ENCODE measurements around the gene CASS4.
A peak's percentile ranks its signal among the peaks of the same experiment; 100 is the strongest.

CASS4 gene

GRCh38 chr20:56428881-56429280, 16.8 kb downstream of the CASS4 start:
- Histone ChIP-seq H3K36me3 (ENCODE audit: control insufficient read depth in 1 of 2, insufficient read depth in 2 of 2, low read length in 2 of 2) (no peaks in the 10 kb centered on the region), H3K4me1 (ENCODE audit: control insufficient read depth in 1 of 2, insufficient read depth in 2 of 2, low read length in 2 of 2) (peaks cover 0 to 7% of the 10 kb centered on the region in 2 donors), H3K9ac (ENCODE audit: low read depth in 1 of 2, low read length in 2 of 2) (no peak overlapping the region), H3K4me3 (ENCODE audit: low read depth in 1 of 2, low read length in 2 of 2) (no peak overlapping the region), H3K9me3 (ENCODE audit: control insufficient read depth in 1 of 2, low read length in 2 of 2) (no peaks in the 10 kb centered on the region), H3K27ac (ENCODE audit: low read depth, low read length) (no peak overlapping the region), H3K27me3 (ENCODE audit: control insufficient read depth in 1 of 2, insufficient read depth in 2 of 2, low read length in 2 of 2) (no peaks in the 10 kb centered on the region)

GRCh38 chr20:56429502-56429901, 17.4 kb downstream of the CASS4 start:
- H3K4me3 ChIP-seq (ENCODE audit: low read depth in 1 of 2, low read length in 2 of 2), result peak overlapping the region in 1 of 2 donors; percentile 20
- no peaks in the 10 kb centered on the region for H3K27me3 ChIP-seq (ENCODE audit: control insufficient read depth in 1 of 2, insufficient read depth in 2 of 2, low read length in 2 of 2)
- peaks cover 0 to 7% of the 10 kb centered on the region in 2 donors for H3K4me1 ChIP-seq (ENCODE audit: control insufficient read depth in 1 of 2, insufficient read depth in 2 of 2, low read length in 2 of 2)
- no peaks in the 10 kb centered on the region for H3K36me3 ChIP-seq (ENCODE audit: control insufficient read depth in 1 of 2, insufficient read depth in 2 of 2, low read length in 2 of 2)
- H3K9me3 ChIP-seq (ENCODE audit: control insufficient read depth in 1 of 2, low read length in 2 of 2), result no peaks in the 10 kb centered on the region
- no peak overlapping the region for H3K9ac ChIP-seq (ENCODE audit: low read depth in 1 of 2, low read length in 2 of 2)
- H3K27ac ChIP-seq (ENCODE audit: low read depth, low read length), result no peak overlapping the region

- no peaks in the 10 kb centered on the region for H3K36me3 ChIP-seq (ENCODE audit: control insufficient read depth in 1 of 2, insufficient read depth in 2 of 2, low read length in 2 of 2)
- H3K9me3 ChIP-seq (ENCODE audit: control insufficient read depth in 1 of 2, low read length in 2 of 2), result no peaks in the 10 kb centered on the region
- H3K4me1 ChIP-seq (ENCODE audit: control insufficient read depth in 1 of 2, insufficient read depth in 2 of 2, low read length in 2 of 2), result peaks cover 0 to 7% of the 10 kb centered on the region in 2 donors
- H3K9ac ChIP-seq (ENCODE audit: low read depth in 1 of 2, low read length in 2 of 2), result no peak overlapping the region
- no peaks in the 10 kb centered on the region for H3K27me3 ChIP-seq (ENCODE audit: control insufficient read depth in 1 of 2, insufficient read depth in 2 of 2, low read length in 2 of 2)
- H3K27ac ChIP-seq (ENCODE audit: low read depth, low read length), result no peak overlapping the region
- no peak overlapping the region for H3K4me3 ChIP-seq (ENCODE audit: low read depth in 1 of 2, low read length in 2 of 2)
Observed at GRCh38 chr20:56429941-56430340, 17.9 kb downstream of the CASS4 start.

- H3K4me1 ChIP-seq (ENCODE audit: control insufficient read depth in 1 of 2, insufficient read depth in 2 of 2, low read length in 2 of 2), result peaks cover 0 to 7% of the 10 kb centered on the region in 2 donors
- no peak overlapping the region for H3K4me3 ChIP-seq (ENCODE audit: low read depth in 1 of 2, low read length in 2 of 2)
- H3K27me3 ChIP-seq (ENCODE audit: control insufficient read depth in 1 of 2, insufficient read depth in 2 of 2, low read length in 2 of 2), result no peaks in the 10 kb centered on the region
- H3K36me3 ChIP-seq (ENCODE audit: control insufficient read depth in 1 of 2, insufficient read depth in 2 of 2, low read length in 2 of 2), result no peaks in the 10 kb centered on the region
- H3K27ac ChIP-seq (ENCODE audit: low read depth, low read length), result no peak overlapping the region
- no peaks in the 10 kb centered on the region for H3K9me3 ChIP-seq (ENCODE audit: control insufficient read depth in 1 of 2, low read length in 2 of 2)
- H3K9ac ChIP-seq (ENCODE audit: low read depth in 1 of 2, low read length in 2 of 2), result no peak overlapping the region
Observed at GRCh38 chr20:56430461-56430860, 18.4 kb downstream of the CASS4 start.

- Histone ChIP-seq H3K4me1 (ENCODE audit: control insufficient read depth in 1 of 2, insufficient read depth in 2 of 2, low read length in 2 of 2) (peaks cover 0 to 7% of the 10 kb centered on the region in 2 donors), H3K27ac (ENCODE audit: low read depth, low read length) (no peak overlapping the region), H3K9me3 (ENCODE audit: control insufficient read depth in 1 of 2, low read length in 2 of 2) (no peaks in the 10 kb centered on the region), H3K4me3 (ENCODE audit: low read depth in 1 of 2, low read length in 2 of 2) (no peak overlapping the region), H3K27me3 (ENCODE audit: control insufficient read depth in 1 of 2, insufficient read depth in 2 of 2, low read length in 2 of 2) (no peaks in the 10 kb centered on the region), H3K36me3 (ENCODE audit: control insufficient read depth in 1 of 2, insufficient read depth in 2 of 2, low read length in 2 of 2) (no peaks in the 10 kb centered on the region), H3K9ac (ENCODE audit: low read depth in 1 of 2, low read length in 2 of 2) (no peak overlapping the region)
Observed at GRCh38 chr20:56430957-56431356, 18.9 kb downstream of the CASS4 start.

GRCh38 chr20:56431471-56431870, 19.4 kb downstream of the CASS4 start:
- peaks cover 0 to 7% of the 10 kb centered on the region in 2 donors for H3K4me1 ChIP-seq (ENCODE audit: control insufficient read depth in 1 of 2, insufficient read depth in 2 of 2, low read length in 2 of 2)
- no peak overlapping the region for H3K4me3 ChIP-seq (ENCODE audit: low read depth in 1 of 2, low read length in 2 of 2)

GRCh38 chr20:56433221-56433879, 21.3 kb downstream of the CASS4 start:
- Histone ChIP-seq H3K4me3 (ENCODE audit: low read depth in 1 of 2, low read length in 2 of 2) (no peak overlapping the region), H3K36me3 (ENCODE audit: control insufficient read depth in 1 of 2, insufficient read depth in 2 of 2, low read length in 2 of 2) (no peaks in the 10 kb centered on the region), H3K9ac (ENCODE audit: low read depth in 1 of 2, low read length in 2 of 2) (no peak overlapping the region), H3K9me3 (ENCODE audit: control insufficient read depth in 1 of 2, low read length in 2 of 2) (no peaks in the 10 kb centered on the region), H3K27me3 (ENCODE audit: control insufficient read depth in 1 of 2, insufficient read depth in 2 of 2, low read length in 2 of 2) (no peaks in the 10 kb centered on the region), H3K27ac (ENCODE audit: low read depth, low read length) (no peak overlapping the region), H3K4me1 (ENCODE audit: control insufficient read depth in 1 of 2, insufficient read depth in 2 of 2, low read length in 2 of 2) (peaks cover 0 to 7% of the 10 kb centered on the region in 2 donors)

More at GRCh38 chr20:56431471-56431870, 19.4 kb downstream of the CASS4 start:
- Histone ChIP-seq H3K36me3 (ENCODE audit: control insufficient read depth in 1 of 2, insufficient read depth in 2 of 2, low read length in 2 of 2) (no peaks in the 10 kb centered on the region), H3K27me3 (ENCODE audit: control insufficient read depth in 1 of 2, insufficient read depth in 2 of 2, low read length in 2 of 2) (no peaks in the 10 kb centered on the region), H3K9me3 (ENCODE audit: control insufficient read depth in 1 of 2, low read length in 2 of 2) (no peaks in the 10 kb centered on the region), H3K9ac (ENCODE audit: low read depth in 1 of 2, low read length in 2 of 2) (no peak overlapping the region), H3K27ac (ENCODE audit: low read depth, low read length) (no peak overlapping the region)

GRCh38 chr20:56433880-56434255, 21.8 kb downstream of the CASS4 start:
- Histone ChIP-seq H3K4me3 (ENCODE audit: low read depth in 1 of 2, low read length in 2 of 2) (no peak overlapping the region), H3K9me3 (ENCODE audit: control insufficient read depth in 1 of 2, low read length in 2 of 2) (no peaks in the 10 kb centered on the region), H3K36me3 (ENCODE audit: control insufficient read depth in 1 of 2, insufficient read depth in 2 of 2, low read length in 2 of 2) (no peaks in the 10 kb centered on the region), H3K9ac (ENCODE audit: low read depth in 1 of 2, low read length in 2 of 2) (no peak overlapping the region), H3K27me3 (ENCODE audit: control insufficient read depth in 1 of 2, insufficient read depth in 2 of 2, low read length in 2 of 2) (no peaks in the 10 kb centered on the region), H3K27ac (ENCODE audit: low read depth, low read length) (no peak overlapping the region), H3K4me1 (ENCODE audit: control insufficient read depth in 1 of 2, insufficient read depth in 2 of 2, low read length in 2 of 2) (peaks cover 0 to 7% of the 10 kb centered on the region in 2 donors)

GRCh38 chr20:56437196-56437960, 25.3 kb downstream of the CASS4 start:
- Histone ChIP-seq H3K36me3 (ENCODE audit: control insufficient read depth in 1 of 2, insufficient read depth in 2 of 2, low read length in 2 of 2) (no peaks in the 10 kb centered on the region), H3K9me3 (ENCODE audit: control insufficient read depth in 1 of 2, low read length in 2 of 2) (no peaks in the 10 kb centered on the region), H3K4me1 (ENCODE audit: control insufficient read depth in 1 of 2, insufficient read depth in 2 of 2, low read length in 2 of 2) (peaks cover 7 to 9% of the 10 kb centered on the region in 2 donors), H3K27me3 (ENCODE audit: control insufficient read depth in 1 of 2, insufficient read depth in 2 of 2, low read length in 2 of 2) (no peaks in the 10 kb centered on the region), H3K4me3 (ENCODE audit: low read depth in 1 of 2, low read length in 2 of 2) (no peak overlapping the region), H3K27ac (ENCODE audit: low read depth, low read length) (no peak overlapping the region), H3K9ac (ENCODE audit: low read depth in 1 of 2, low read length in 2 of 2) (no peak overlapping the region)

- Histone ChIP-seq H3K9ac (ENCODE audit: low read depth in 1 of 2, low read length in 2 of 2) (no peak overlapping the region), H3K27ac (ENCODE audit: low read depth, low read length) (no peak overlapping the region), H3K27me3 (ENCODE audit: control insufficient read depth in 1 of 2, insufficient read depth in 2 of 2, low read length in 2 of 2) (no peaks in the 10 kb centered on the region), H3K4me1 (ENCODE audit: control insufficient read depth in 1 of 2, insufficient read depth in 2 of 2, low read length in 2 of 2) (peaks cover 7 to 9% of the 10 kb centered on the region in 2 donors), H3K36me3 (ENCODE audit: control insufficient read depth in 1 of 2, insufficient read depth in 2 of 2, low read length in 2 of 2) (no peaks in the 10 kb centered on the region), H3K4me3 (ENCODE audit: low read depth in 1 of 2, low read length in 2 of 2) (no peak overlapping the region), H3K9me3 (ENCODE audit: control insufficient read depth in 1 of 2, low read length in 2 of 2) (no peaks in the 10 kb centered on the region)
Observed at GRCh38 chr20:56438284-56438683, 26.2 kb downstream of the CASS4 start.

Measured in duodenal mucosa (tissue), 2 donors.